Gastroesophageal sphincter (tissue), 3 donors: Measurements from ENCODE around the gene KCTD2.

ENCODE experiments used
- EP300 ChIP-seq: sonication (generic); formaldehyde crosslinking; IDR thresholded peaks from one replicate; pipeline ENCODE4 v1.6.1; 2017; ENCODE audit warnings: antibody characterized with exemption, mild to moderate bottlenecking
- POLR2A ChIP-seq, 2 donors: fragments of 450-650 bp; IDR thresholded peaks; one replicate each; pipeline ENCODE4 v1.6.1; 2017; ENCODE audit warnings: antibody characterized with exemption in 2 of 2, mild to moderate bottlenecking in 2 of 2, moderate library complexity in 1 of 2
- POLR2AphosphoS5 ChIP-seq: sonication (generic); formaldehyde crosslinking; IDR thresholded peaks from one replicate; pipeline ENCODE4 v1.6.1; 2017; ENCODE audit warnings: antibody characterized with exemption
- TF ChIP-seq, protein P1 (sequence below), 4 experiments: fragments of 200-600 bp in 2 of 4; fragments of 450-650 bp in 2 of 4; sonication (generic) in 1 of 4; IDR thresholded peaks; one replicate each; pipeline ENCODE4 v1.5.1; 2017 to 2019; ENCODE audit warnings: antibody characterized with exemption in 4 of 4, mild to moderate bottlenecking in 2 of 4, moderate library complexity in 2 of 4

DNA sequence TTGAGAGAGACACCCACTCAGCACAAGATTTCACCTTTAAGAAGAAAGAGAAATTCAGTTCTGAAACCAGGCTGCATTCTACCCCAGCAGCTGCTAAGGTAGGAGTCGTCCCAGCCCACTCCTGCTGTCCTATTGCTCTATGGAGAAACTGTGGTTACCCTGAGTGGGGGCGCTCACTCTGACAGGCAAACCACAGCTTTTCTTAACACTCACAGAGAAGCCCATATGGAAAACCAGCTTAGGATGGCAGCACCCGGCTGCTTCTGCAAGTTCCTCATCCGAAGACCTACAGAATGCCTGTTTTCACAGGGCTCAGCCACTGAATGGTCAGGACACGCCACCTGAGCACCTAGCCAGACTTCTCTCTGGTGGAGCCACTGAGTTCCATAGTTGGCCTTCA, 7.8 kb upstream of the KCTD2 start:
- no peak for TF ChIP-seq POLR2A (IDR thresholded peaks at IDR 0.05)
- TF ChIP-seq, protein P1, sequence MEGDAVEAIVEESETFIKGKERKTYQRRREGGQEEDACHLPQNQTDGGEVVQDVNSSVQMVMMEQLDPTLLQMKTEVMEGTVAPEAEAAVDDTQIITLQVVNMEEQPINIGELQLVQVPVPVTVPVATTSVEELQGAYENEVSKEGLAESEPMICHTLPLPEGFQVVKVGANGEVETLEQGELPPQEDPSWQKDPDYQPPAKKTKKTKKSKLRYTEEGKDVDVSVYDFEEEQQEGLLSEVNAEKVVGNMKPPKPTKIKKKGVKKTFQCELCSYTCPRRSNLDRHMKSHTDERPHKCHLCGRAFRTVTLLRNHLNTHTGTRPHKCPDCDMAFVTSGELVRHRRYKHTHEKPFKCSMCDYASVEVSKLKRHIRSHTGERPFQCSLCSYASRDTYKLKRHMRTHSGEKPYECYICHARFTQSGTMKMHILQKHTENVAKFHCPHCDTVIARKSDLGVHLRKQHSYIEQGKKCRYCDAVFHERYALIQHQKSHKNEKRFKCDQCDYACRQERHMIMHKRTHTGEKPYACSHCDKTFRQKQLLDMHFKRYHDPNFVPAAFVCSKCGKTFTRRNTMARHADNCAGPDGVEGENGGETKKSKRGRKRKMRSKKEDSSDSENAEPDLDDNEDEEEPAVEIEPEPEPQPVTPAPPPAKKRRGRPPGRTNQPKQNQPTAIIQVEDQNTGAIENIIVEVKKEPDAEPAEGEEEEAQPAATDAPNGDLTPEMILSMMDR (IDR thresholded peaks at IDR 0.05), result no peak
- TF ChIP-seq EP300, result no peak
- no peak for TF ChIP-seq POLR2AphosphoS5
